ENCODE results near the gene PEMT.

Gene PEMT

GRCh38 chr17:17553217-17554195, 38.0 kb downstream of the PEMT start:
- DNase-seq: no peak

- no peak for DNase-seq
Observed at GRCh38 chr17:17552351-17553216, 38.9 kb downstream of the PEMT start.

- DNase-seq: no peak
Observed at GRCh38 chr17:17551361-17551760, 40.1 kb downstream of the PEMT start.

GRCh38 chr17:17549732-17550366, 41.7 kb downstream of the PEMT start:
- DNase-seq: no peak

- no peak for DNase-seq
Observed at GRCh38 chr17:17548044-17548443, 43.5 kb downstream of the PEMT start.

- no peak for DNase-seq
Observed at GRCh38 chr17:17547210-17547764, 44.2 kb downstream of the PEMT start.

- DNase-seq: no peak
Observed at GRCh38 chr17:17546399-17547185, 44.9 kb downstream of the PEMT start.

GRCh38 chr17:17545984-17546383, 45.5 kb downstream of the PEMT start:
- DNase-seq: no peak

GRCh38 chr17:17545031-17545820, 46.3 kb downstream of the PEMT start:
- no peak for DNase-seq

GRCh38 chr17:17542906-17543635, 48.4 kb downstream of the PEMT start:
- DNase-seq: no peak

- DNase-seq: no peak
Observed at GRCh38 chr17:17541640-17542001, 49.9 kb downstream of the PEMT start.

GRCh38 chr17:17540935-17541639, 50.4 kb downstream of the PEMT start:
- no peak for DNase-seq

GRCh38 chr17:17540278-17540906, 51.1 kb downstream of the PEMT start:
- no peak for DNase-seq

- DNase-seq: no peak
Observed at GRCh38 chr17:17539591-17539990, 51.9 kb downstream of the PEMT start.

GRCh38 chr17:17538417-17539391, 52.8 kb downstream of the PEMT start:
- no peak for DNase-seq

GRCh38 chr17:17537311-17538099, 54.0 kb downstream of the PEMT start:
- DNase-seq: no peak

- DNase-seq: no peak
Observed at GRCh38 chr17:17536702-17537101, 54.8 kb downstream of the PEMT start.

Measured in T-helper 1 cell (primary cell).